ENCODE measurements around the gene OR8H2.
"Not testable (repeated sequence)": the region's sequence is repeated elsewhere in the genome, so short reads cannot be mapped to it uniquely, and the experiment has no call there.

Gene OR8H2

GRCh38 chr11:56103210-56103737 lies at the start of gene OR8H2:
TSS of gene OR8H2 (plus strand) at chr11:56103687. CDS start at chr11:56105043, 1,356 bp downstream.
- no peak for TF ChIP-seq CTCF (IDR thresholded peaks at IDR 0.05; ENCODE audit: insufficient read depth, low read depth, low read length, missing control alignments)
- no peak for DNase-seq (ENCODE audit: low read depth)
- no peak within 1 kb of the TSS for H3K4me3 ChIP-seq (ENCODE audit: low read length)

GRCh38 chr11:56056366-56056765 lies 47.1 kb upstream of the OR8H2 start:
- not testable (repeated sequence) for H3K4me3 ChIP-seq (ENCODE audit: low read length); DNase-seq (ENCODE audit: low read depth)

- not testable (repeated sequence) for DNase-seq (ENCODE audit: low read depth)
Measured at GRCh38 chr11:56057661-56058237, 45.7 kb upstream of the OR8H2 start.

GRCh38 chr11:56058260-56058780 lies 45.2 kb upstream of the OR8H2 start:
- DNase-seq (ENCODE audit: low read depth); H3K4me3 ChIP-seq (ENCODE audit: low read length): not testable (repeated sequence)

More at GRCh38 chr11:56057661-56058237, 45.7 kb upstream of the OR8H2 start:
- not testable (repeated sequence) for H3K4me3 ChIP-seq (ENCODE audit: low read length)

GRCh38 chr11:56066980-56067379 lies 36.5 kb upstream of the OR8H2 start:
- no peak overlapping the region for H3K4me3 ChIP-seq (ENCODE audit: low read length)
- no peak for TF ChIP-seq CTCF (IDR thresholded peaks at IDR 0.05; ENCODE audit: insufficient read depth, low read depth, low read length, missing control alignments)
- DNase-seq (ENCODE audit: low read depth): no peak

- DNase-seq (ENCODE audit: low read depth): no peak
- no peak for TF ChIP-seq CTCF (IDR thresholded peaks at IDR 0.05; ENCODE audit: insufficient read depth, low read depth, low read length, missing control alignments)
- H3K4me3 ChIP-seq (ENCODE audit: low read length): no peak overlapping the region
Measured at GRCh38 chr11:56089697-56090096, 13.8 kb upstream of the OR8H2 start.

GRCh38 chr11:56093008-56093407 lies 10.5 kb upstream of the OR8H2 start, which contains the start of gene OR8I2:
TSS of gene OR8I2 (plus strand) at chr11:56093308. CDS start at chr11:56093308, 0 bp downstream.
- DNase-seq (ENCODE audit: low read depth): no peak
- no peak for TF ChIP-seq CTCF (IDR thresholded peaks at IDR 0.05; ENCODE audit: insufficient read depth, low read depth, low read length, missing control alignments)

GRCh38 chr11:56122073-56122472 lies 18.6 kb downstream of the OR8H2 start, which contains the start of gene OR8H3:
TSS of gene OR8H3 (plus strand) at chr11:56122373. CDS start at chr11:56122373, 0 bp downstream.
- TF ChIP-seq CTCF (IDR thresholded peaks at IDR 0.05; ENCODE audit: insufficient read depth, low read depth, low read length, missing control alignments): no peak
- H3K4me3 ChIP-seq (ENCODE audit: low read length): no peak within 1 kb of the TSS
- DNase-seq (ENCODE audit: low read depth): no peak

More at GRCh38 chr11:56093008-56093407, 10.5 kb upstream of the OR8H2 start, which contains the start of gene OR8I2:
- no peak within 1 kb of the TSS for H3K4me3 ChIP-seq (ENCODE audit: low read length)

All from epithelial cell of esophagus (primary cell).